GM18870 (cell line): Measurements from ENCODE around the gene HSPG2.

Experiments
- ATAC-seq: cut with Tn5 transposase; IDR thresholded peaks from one replicate; pipeline ENCODE4 v1.9.1; 2021; ENCODE audit warnings: moderate library complexity; ENCODE audit not compliant: unreplicated experiment

The HSPG2 gene

DNA sequence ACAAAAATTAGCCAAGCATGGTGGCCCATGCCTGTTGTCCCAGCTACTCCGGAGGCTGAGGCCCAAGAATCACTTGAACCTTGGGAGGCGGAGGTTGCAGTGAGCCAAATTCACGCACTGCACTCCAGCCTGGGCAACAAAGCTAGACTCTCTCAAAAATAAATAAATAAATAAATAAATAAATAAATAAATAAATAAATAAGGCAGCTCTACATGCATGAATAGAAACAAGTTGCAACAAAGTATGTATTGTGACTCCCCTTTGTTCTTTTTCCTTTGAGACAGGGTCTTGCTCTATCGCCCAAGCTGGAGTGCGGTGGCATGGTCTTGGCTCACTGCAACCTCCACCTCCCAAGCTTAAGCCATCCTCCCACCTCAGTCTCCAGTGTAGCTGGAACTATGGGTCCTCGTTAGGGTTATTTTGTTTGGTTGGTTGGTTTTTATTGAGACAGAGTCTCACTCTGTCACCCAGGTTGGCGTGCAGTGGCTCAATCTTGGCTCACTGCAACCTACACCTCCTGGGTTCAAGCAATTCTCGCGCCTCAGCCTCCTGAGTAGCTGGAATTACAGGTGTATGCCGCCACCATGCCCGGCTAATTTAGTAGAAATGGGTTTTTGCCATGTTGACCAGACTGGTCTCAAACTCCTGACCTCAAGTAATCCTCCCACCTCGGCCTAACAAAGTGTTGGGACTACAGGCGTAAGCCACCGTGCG, 162.1 kb downstream of the HSPG2 start:
- ATAC-seq = no peak

DNA sequence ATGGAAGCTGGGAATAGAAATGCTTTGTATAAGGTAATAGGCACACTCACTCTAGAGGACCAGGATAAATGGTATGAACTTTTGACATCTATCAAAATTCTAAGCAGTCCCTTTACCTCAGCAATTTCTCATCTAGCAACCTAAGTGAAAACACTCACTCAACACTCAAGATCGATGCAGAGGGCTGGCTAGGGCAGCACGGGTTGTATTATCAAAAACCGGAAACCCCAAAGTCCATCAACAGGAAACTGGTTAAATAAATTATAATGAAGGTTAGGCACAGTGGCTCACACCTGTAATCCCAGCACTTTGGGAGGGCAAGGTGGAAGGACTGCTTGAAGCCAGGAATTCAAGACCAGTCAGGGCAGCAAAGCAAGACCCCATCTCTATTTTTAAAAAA, 163.5 kb downstream of the HSPG2 start:
- ATAC-seq = no peak
